ENCODE measurements around the gene PLAA. TPM values are rescaled to one million over a fixed set of nuclear protein-coding genes. Genes with fewer than 3 reads are reported as not detected.

PLAA gene
- total and polyA plus RNA-seq, 8 donors: 0.58 to 71.0 (median 10.4) TPM

DNA sequence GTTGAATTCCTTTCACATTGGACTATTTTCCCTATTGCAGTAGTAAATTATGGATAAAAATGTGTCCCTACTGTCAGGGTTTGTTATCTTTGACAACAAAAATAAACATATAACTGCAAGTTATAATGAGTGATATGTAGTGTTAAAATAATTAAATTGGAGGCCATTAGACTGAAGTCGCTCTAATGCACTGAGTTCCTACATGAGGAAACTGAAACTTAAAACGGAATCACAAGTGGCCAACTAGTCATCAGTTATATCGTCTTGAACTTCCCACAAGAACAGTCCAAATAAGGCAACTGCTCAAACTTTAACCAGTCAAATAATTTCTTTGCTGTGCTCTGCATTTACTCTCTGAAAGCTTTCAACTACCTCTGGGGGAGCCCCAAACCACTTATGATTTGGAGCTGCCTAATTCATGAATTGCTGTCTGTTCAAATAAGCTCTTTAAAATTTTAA is 7.0 kb upstream of the PLAA start:
- intact Hi-C loops (cut with DNase I; ENCODE audit: low total_unique reads): no loop called here
- H3K4me3 ChIP-seq: no peak overlapping the region
- no peaks in the 10 kb centered on the region for H3K9me3 ChIP-seq
- WGBS, 5 donors: 70 to 80% (median 75%) methylated on average over 3 of the region's 3 CpGs
- no peak for DNase-seq
- peaks cover 0 to 20% (median 13%) of the 10 kb centered on the region in 4 donors for H3K4me1 ChIP-seq
- no peaks in the 10 kb centered on the region for H3K36me3 ChIP-seq
- no peaks in the 10 kb centered on the region for H3K27me3 ChIP-seq
- H3K27ac ChIP-seq: peak overlapping the region in 2 of 5 donors; percentile 8 to 82
- TF ChIP-seq POLR2A (IDR thresholded peaks at IDR 0.05): no peak
- TF ChIP-seq, protein P1, sequence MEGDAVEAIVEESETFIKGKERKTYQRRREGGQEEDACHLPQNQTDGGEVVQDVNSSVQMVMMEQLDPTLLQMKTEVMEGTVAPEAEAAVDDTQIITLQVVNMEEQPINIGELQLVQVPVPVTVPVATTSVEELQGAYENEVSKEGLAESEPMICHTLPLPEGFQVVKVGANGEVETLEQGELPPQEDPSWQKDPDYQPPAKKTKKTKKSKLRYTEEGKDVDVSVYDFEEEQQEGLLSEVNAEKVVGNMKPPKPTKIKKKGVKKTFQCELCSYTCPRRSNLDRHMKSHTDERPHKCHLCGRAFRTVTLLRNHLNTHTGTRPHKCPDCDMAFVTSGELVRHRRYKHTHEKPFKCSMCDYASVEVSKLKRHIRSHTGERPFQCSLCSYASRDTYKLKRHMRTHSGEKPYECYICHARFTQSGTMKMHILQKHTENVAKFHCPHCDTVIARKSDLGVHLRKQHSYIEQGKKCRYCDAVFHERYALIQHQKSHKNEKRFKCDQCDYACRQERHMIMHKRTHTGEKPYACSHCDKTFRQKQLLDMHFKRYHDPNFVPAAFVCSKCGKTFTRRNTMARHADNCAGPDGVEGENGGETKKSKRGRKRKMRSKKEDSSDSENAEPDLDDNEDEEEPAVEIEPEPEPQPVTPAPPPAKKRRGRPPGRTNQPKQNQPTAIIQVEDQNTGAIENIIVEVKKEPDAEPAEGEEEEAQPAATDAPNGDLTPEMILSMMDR (IDR thresholded peaks at IDR 0.05): no peak
- TF ChIP-seq POLR2AphosphoS5 (IDR thresholded peaks at IDR 0.05): no peak
- no peak for TF ChIP-seq EP300 (IDR thresholded peaks at IDR 0.05)

DNA sequence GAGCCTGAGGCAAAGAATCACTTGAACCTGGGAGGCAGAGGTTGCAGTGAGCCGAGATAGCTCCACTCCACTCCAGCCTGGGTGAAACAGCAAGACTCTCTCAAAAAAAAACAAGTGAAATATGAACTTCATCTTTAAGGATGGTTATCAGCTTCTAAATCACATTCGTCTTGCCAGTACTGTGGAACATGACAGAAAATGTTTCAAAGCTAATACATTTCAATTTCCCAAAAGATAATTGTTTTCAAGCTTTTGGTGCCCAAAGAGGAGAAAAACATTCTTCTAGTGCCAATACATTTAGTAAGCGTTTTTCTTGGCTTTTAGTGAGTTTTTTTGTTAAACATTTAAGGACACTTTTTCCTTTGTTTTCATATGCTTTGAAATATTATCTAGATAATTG is 4.8 kb upstream of the PLAA start:
- Histone ChIP-seq H3K4me3 (no peak overlapping the region), H3K4me1 (peaks cover 0 to 20% (median 11%) of the 10 kb centered on the region in 4 donors), H3K9me3 (no peaks in the 10 kb centered on the region), H3K27me3 (no peaks in the 10 kb centered on the region), H3K36me3 (no peaks in the 10 kb centered on the region), H3K27ac (no peak overlapping the region)
- TF ChIP-seq POLR2AphosphoS5 (IDR thresholded peaks at IDR 0.05) (no peak), POLR2A (IDR thresholded peaks at IDR 0.05) (no peak), EP300 (IDR thresholded peaks at IDR 0.05) (no peak)
- TF ChIP-seq, protein P1 (IDR thresholded peaks at IDR 0.05): no peak
- 84 to 93% (median 90%) methylated on average over 3 of the region's 3 CpGs for WGBS, 5 donors
- intact Hi-C loops (cut with DNase I; ENCODE audit: low total_unique reads): no loop called here
- DNase-seq: no peak

DNA sequence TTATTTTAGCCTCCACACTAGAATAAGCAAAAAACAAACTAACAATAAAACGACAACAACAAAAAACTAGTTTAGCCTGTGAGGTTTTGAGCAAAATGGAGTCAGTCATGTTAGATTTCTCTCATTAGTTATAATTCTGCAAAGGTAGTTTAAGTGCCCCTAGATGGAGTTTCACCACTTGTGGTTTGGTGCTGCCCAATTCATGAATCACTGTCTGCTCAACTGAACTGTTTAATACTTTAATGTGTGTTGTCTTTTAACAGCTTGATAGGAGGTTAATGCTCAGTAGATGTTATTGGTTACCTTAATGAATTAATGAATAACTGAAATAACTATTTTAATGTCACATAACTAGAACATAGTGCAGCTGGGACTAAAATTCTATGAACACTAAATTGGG is 3.5 kb upstream of the PLAA start:
- no peak for DNase-seq
- 82 to 93% (median 89%) methylated on average over 1 of the region's 1 CpG for WGBS, 5 donors
- intact Hi-C loops (cut with DNase I; ENCODE audit: low total_unique reads): no loop called here
- H3K36me3 ChIP-seq: no peaks in the 10 kb centered on the region
- H3K27me3 ChIP-seq: no peaks in the 10 kb centered on the region
- H3K4me1 ChIP-seq: peaks cover 6 to 24% (median 18%) of the 10 kb centered on the region in 4 donors
- no peak overlapping the region for H3K27ac ChIP-seq
- TF ChIP-seq, protein P1 (IDR thresholded peaks at IDR 0.05): no peak
- TF ChIP-seq POLR2A (IDR thresholded peaks at IDR 0.05) (no peak), POLR2AphosphoS5 (IDR thresholded peaks at IDR 0.05) (no peak), EP300 (IDR thresholded peaks at IDR 0.05) (no peak)
- H3K9me3 ChIP-seq: no peaks in the 10 kb centered on the region
- no peak overlapping the region for H3K4me3 ChIP-seq

DNA sequence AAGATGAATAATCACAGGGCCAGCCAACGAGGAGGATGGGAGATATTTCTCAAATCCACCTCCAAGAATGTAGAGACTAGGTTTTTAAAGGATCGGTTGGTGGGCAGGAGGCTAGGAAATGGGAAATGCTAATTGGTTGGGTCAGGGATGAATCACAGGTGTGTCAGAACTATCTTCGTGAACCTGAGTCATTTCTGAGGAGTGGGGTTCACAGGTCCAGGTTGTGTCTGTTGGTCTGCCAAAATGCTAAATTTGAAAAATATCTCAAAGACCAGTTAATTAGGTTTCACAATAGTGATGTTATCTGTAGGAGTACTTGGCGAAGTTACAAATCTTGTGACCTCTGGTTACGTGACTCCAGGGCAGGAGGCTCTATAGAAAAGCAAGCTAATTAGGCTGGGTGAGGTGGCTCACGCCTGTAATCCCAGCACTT is 2.6 kb upstream of the PLAA start:
- intact Hi-C loops (cut with DNase I; ENCODE audit: low total_unique reads): no loop called here
- TF ChIP-seq, protein P1 (IDR thresholded peaks at IDR 0.05): no peak
- no peak for TF ChIP-seq POLR2A (IDR thresholded peaks at IDR 0.05)
- TF ChIP-seq EP300 (IDR thresholded peaks at IDR 0.05): no peak
- TF ChIP-seq POLR2AphosphoS5 (IDR thresholded peaks at IDR 0.05): no peak
- Histone ChIP-seq H3K4me3 (no peak overlapping the region), H3K9me3 (no peaks in the 10 kb centered on the region), H3K27me3 (no peaks in the 10 kb centered on the region), H3K36me3 (no peaks in the 10 kb centered on the region), H3K27ac (no peak overlapping the region), H3K4me1 (peaks cover 14 to 26% (median 23%) of the 10 kb centered on the region in 4 donors)
- 58 to 69% (median 67%) methylated on average over 6 of the region's 6 CpGs for WGBS, 5 donors
- no peak for DNase-seq
